Uterus (tissue), 2 donors: ENCODE results near the gene CTSK.

Experiments
- POLR2A ChIP-seq, 2 donors: fragments of 450-650 bp; IDR thresholded peaks; one replicate each; pipeline ENCODE4 v1.6.1; 2016; ENCODE audit warnings: antibody characterized with exemption in 2 of 2, mild to moderate bottlenecking in 1 of 2, moderate library complexity in 1 of 2
- TF ChIP-seq, protein P1 (sequence below), 4 experiments: fragments of 200-600 bp in 2 of 4; fragments of 450-650 bp in 2 of 4; sonication (generic) in 2 of 4; IDR thresholded peaks; one replicate each; pipeline ENCODE4 v1.5.1; 2016 to 2019; ENCODE audit warnings: antibody characterized with exemption in 4 of 4, mild to moderate bottlenecking in 2 of 4, moderate library complexity in 1 of 4

DNA sequence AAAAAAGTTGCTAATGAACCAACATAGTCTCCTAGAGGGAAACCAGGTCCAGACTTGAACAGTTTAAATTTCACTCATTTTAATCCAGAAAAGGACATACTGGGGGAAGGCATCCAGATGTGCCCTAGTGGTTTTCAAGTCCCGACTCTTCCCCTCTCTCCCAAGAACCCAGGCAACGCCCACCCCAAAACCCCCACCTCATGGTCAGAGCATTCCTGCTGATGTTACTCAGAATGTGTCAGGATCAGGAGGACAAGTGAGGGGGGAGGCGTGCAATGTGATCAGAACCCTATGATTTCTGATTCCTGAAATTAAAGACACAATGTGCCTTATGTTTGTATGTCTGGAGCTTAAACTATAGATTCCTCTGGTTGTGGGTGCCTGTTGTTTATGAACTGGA, 1.6 kb upstream of the CTSK start:
- TF ChIP-seq, protein P1, sequence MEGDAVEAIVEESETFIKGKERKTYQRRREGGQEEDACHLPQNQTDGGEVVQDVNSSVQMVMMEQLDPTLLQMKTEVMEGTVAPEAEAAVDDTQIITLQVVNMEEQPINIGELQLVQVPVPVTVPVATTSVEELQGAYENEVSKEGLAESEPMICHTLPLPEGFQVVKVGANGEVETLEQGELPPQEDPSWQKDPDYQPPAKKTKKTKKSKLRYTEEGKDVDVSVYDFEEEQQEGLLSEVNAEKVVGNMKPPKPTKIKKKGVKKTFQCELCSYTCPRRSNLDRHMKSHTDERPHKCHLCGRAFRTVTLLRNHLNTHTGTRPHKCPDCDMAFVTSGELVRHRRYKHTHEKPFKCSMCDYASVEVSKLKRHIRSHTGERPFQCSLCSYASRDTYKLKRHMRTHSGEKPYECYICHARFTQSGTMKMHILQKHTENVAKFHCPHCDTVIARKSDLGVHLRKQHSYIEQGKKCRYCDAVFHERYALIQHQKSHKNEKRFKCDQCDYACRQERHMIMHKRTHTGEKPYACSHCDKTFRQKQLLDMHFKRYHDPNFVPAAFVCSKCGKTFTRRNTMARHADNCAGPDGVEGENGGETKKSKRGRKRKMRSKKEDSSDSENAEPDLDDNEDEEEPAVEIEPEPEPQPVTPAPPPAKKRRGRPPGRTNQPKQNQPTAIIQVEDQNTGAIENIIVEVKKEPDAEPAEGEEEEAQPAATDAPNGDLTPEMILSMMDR (IDR thresholded peaks at IDR 0.05) = no peak
- no peak for TF ChIP-seq POLR2A (IDR thresholded peaks at IDR 0.05)
